Measurements from ENCODE around the gene REC114. TPM values are rescaled to one million over a fixed set of nuclear protein-coding genes. Genes with fewer than 3 reads are reported as not detected.

REC114 gene
- total and polyA plus RNA-seq, 9 of the 15 experiments (the other 6 are each of a cell fraction or from before 2014, with no cell fraction given), result 0.07 to 0.24 TPM; not detected in 7

DNA sequence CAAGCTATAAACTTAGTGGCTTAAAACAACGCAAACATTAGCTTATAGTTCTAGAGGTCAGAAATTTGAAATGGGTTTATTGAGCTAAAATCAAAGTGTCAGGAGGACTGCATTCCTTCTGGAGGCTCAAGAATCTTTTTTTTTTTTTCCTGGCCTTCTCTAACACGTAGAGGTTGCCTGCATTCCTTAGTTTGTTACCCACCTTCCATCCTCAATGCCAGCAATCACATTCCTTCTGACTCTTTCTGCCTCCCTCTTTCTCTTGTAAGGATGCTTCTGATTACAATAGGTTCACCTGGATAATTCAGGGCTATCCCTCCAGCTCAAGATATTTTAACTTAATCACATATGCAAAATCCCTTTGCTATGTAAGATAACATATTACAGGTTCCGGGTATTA, 24.8 kb downstream of the REC114 start (continued):
- TF ChIP-seq, protein P1, sequence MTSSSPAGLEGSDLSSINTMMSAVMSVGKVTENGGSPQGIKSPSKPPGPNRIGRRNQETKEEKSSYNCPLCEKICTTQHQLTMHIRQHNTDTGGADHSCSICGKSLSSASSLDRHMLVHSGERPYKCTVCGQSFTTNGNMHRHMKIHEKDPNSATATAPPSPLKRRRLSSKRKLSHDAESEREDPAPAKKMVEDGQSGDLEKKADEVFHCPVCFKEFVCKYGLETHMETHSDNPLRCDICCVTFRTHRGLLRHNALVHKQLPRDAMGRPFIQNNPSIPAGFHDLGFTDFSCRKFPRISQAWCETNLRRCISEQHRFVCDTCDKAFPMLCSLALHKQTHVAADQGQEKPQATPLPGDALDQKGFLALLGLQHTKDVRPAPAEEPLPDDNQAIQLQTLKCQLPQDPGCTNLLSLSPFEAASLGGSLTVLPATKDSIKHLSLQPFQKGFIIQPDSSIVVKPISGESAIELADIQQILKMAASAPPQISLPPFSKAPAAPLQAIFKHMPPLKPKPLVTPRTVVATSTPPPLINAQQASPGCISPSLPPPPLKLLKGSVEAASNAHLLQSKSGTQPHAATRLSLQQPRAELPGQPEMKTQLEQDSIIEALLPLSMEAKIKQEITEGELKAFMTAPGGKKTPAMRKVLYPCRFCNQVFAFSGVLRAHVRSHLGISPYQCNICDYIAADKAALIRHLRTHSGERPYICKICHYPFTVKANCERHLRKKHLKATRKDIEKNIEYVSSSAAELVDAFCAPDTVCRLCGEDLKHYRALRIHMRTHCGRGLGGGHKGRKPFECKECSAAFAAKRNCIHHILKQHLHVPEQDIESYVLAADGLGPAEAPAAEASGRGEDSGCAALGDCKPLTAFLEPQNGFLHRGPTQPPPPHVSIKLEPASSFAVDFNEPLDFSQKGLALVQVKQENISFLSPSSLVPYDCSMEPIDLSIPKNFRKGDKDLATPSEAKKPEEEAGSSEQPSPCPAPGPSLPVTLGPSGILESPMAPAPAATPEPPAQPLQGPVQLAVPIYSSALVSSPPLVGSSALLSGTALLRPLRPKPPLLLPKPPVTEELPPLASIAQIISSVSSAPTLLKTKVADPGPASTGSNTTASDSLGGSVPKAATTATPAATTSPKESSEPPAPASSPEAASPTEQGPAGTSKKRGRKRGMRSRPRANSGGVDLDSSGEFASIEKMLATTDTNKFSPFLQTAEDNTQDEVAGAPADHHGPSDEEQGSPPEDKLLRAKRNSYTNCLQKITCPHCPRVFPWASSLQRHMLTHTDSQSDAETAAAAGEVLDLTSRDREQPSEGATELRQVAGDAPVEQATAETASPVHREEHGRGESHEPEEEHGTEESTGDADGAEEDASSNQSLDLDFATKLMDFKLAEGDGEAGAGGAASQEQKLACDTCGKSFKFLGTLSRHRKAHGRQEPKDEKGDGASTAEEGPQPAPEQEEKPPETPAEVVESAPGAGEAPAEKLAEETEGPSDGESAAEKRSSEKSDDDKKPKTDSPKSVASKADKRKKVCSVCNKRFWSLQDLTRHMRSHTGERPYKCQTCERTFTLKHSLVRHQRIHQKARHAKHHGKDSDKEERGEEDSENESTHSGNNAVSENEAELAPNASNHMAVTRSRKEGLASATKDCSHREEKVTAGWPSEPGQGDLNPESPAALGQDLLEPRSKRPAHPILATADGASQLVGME (CRISPR knock-in tag; IDR thresholded peaks at IDR 0.05), result no peak
- TF ChIP-seq, protein P2, sequence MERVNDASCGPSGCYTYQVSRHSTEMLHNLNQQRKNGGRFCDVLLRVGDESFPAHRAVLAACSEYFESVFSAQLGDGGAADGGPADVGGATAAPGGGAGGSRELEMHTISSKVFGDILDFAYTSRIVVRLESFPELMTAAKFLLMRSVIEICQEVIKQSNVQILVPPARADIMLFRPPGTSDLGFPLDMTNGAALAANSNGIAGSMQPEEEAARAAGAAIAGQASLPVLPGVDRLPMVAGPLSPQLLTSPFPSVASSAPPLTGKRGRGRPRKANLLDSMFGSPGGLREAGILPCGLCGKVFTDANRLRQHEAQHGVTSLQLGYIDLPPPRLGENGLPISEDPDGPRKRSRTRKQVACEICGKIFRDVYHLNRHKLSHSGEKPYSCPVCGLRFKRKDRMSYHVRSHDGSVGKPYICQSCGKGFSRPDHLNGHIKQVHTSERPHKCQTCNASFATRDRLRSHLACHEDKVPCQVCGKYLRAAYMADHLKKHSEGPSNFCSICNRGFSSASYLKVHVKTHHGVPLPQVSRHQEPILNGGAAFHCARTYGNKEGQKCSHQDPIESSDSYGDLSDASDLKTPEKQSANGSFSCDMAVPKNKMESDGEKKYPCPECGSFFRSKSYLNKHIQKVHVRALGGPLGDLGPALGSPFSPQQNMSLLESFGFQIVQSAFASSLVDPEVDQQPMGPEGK (CRISPR knock-in tag; IDR thresholded peaks at IDR 0.05; ENCODE audit: borderline replicate concordance), result no peak
- no peak for TF ChIP-seq FOXA3 (CRISPR knock-in tag; conservative IDR thresholded peaks at IDR 0.05 in 1 of 2, IDR thresholded peaks at IDR 0.05 in 1 of 2)

Measured in K562 (cell line).